PC-3 (cell line): ENCODE measurements around the gene HMOX1.

Experiments
- CTCF ChIP-seq: fragments of 300-600 bp; sonication (generic); conservative IDR thresholded peaks from 2 replicates; pipeline ENCODE4 v1.5.1; 2017; ENCODE audit warnings: antibody characterized with exemption, low read depth, mild to moderate bottlenecking, low read length
- EZH2 ChIP-seq: fragments of 300-600 bp; sonication (generic); IDR thresholded peaks from one replicate; pipeline ENCODE4 v1.6.1; 2017; ENCODE audit warnings: antibody characterized with exemption, mild to moderate bottlenecking, low read length; ENCODE audit not compliant: unreplicated experiment
- EZH2phosphoT487 ChIP-seq: fragments of 300-600 bp; sonication (generic); IDR thresholded peaks from 2 replicates; pipeline ENCODE4 v1.6.1; 2018; ENCODE audit warnings: mild to moderate bottlenecking, antibody characterized with exemption, low read length, borderline replicate concordance

- TF ChIP-seq CTCF (no peak), EZH2 (no peak), EZH2phosphoT487 (no peak)
Measured at GRCh38 chr22:35426801-35427140, 45.9 kb downstream of the HMOX1 start.
